ENCODE results near the gene ZNF444. TPM values are rescaled to one million over a fixed set of nuclear protein-coding genes. Genes with fewer than 3 reads are reported as not detected.

ZNF444 gene
- total and polyA plus RNA-seq, 2 of the 4 experiments (the other 2 are of a cell fraction) = 2.5 to 20.3 TPM

DNA sequence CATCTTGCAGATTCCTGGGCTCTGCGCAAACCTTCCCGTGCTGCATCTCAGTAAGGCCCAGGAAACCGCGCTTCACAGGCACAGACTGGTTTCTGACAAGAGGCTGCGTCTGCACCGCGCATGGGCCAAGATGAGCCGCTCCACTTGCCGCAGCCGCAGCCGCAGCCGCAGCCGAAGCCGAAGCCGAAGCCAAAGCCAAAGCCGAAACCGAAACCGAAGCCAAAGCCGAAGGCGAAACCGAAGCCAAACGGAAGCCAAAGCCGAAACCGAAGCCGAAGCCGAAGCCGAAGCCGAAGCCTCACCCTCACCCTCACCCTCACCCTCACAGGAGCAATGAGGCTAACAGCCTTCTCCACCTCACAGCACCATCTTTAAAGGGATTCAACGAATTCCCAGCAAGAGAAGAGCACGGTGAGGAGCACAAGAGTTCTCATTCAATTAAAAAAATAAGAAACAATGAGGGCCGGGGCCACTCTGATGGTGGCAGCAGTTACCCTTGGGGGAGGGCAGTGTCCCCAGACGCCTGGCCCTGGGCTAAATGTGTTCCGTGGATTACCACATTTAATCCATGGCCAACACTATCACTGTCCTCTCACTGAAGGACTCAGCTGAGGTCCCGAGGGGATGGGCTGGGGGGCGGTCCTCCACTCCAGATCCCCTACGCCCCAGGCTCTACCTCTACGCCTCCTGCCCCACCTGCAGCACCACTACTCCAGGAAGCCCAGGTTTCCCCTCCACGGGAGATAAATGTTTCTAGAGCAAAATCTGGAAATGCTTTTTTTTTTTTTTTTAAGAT is 49.1 kb upstream of the ZNF444 start:
- dilution Hi-C loops (cut with HindIII; ENCODE audit: low sequenced_read_pairs, unreplicated experiment) = no loop called here
- peaks cover 3% of the 10 kb centered on the region; the same call in 1 of the 2 replicates for H3K4me1 ChIP-seq (ENCODE audit: control insufficient read depth, insufficient read depth, low read length)

More for the DNA sequence above, 49.1 kb upstream of the ZNF444 start:
- H2AFZ ChIP-seq (replicated peaks; ENCODE audit: low read length, poor library complexity) = no peak overlapping the region
- BruUV-seq (replicated peaks) = no TSS peak
- H3K9me3 ChIP-seq (ENCODE audit: control insufficient read depth, insufficient read depth, low read length) = peaks cover 11% of the 10 kb centered on the region
- H3K56ac ChIP-seq (ENCODE audit: extremely low read depth, insufficient read depth, low read length) = no peak overlapping the region
- no peaks in the 10 kb centered on the region for H3K9me1 ChIP-seq (ENCODE audit: insufficient read depth, low read length)
- peaks cover 25 to 56% of the 10 kb centered on the region in 2 experiments for H3K79me1 ChIP-seq (ENCODE audit: low read depth in 1 of 2, low read length in 2 of 2)
- no peak overlapping the region for H3K4me2 ChIP-seq (ENCODE audit: low read depth, low read length)
- peaks cover 35% of the 10 kb centered on the region for H3K36me3 ChIP-seq (ENCODE audit: control insufficient read depth, insufficient read depth, low read length)
- H4K91ac ChIP-seq (ENCODE audit: insufficient read depth, low read depth, low read length) = no peak overlapping the region
- no peak overlapping the region for H3K4me3 ChIP-seq (ENCODE audit: insufficient read depth, low read depth, low read length)
- in situ Hi-C loops (cut with MboI; ENCODE audit: low sequenced_read_pairs) = no loop called here
- DNase-seq = no peak
- H4K5ac ChIP-seq (ENCODE audit: low read depth, low read length) = no peak overlapping the region
- POLR2A ChIA-PET (ENCODE audit: unreplicated experiment) = interaction anchor here (0.6 kb wide), 1 partner anchor 23 kb away, joined by 23 read pairs; no protein-coding TSS in a partner anchor
- H3K27me3 ChIP-seq (ENCODE audit: control insufficient read depth, insufficient read depth, low read length) = no peaks in the 10 kb centered on the region
- H2BK20ac ChIP-seq (ENCODE audit: low read depth, low read length) = no peak overlapping the region
- H4K20me1 ChIP-seq (ENCODE audit: insufficient read depth, low read length) = peaks cover 45% of the 10 kb centered on the region
- no peak overlapping the region for H2AK9ac ChIP-seq (replicated peaks; ENCODE audit: low read depth, low read length, poor library complexity)
- intact Hi-C loops (cut with micrococcal nuclease) = no loop called here
- CTCF ChIA-PET = interaction anchor here (0.7 to 1.7 kb wide), 3 partner anchors 11 to 26 kb away, joined by 3 to 7 read pairs (median 3); no protein-coding TSS in a partner anchor
- H2AK5ac ChIP-seq (ENCODE audit: low read depth, low read length) = no peak overlapping the region
- no peak overlapping the region for H3K4ac ChIP-seq (ENCODE audit: low read depth, low read length)
- TF ChIP-seq RFX5 (IDR thresholded peaks at IDR 0.05; ENCODE audit: low read depth, low read length) = no peak
- TF ChIP-seq, protein P1, sequence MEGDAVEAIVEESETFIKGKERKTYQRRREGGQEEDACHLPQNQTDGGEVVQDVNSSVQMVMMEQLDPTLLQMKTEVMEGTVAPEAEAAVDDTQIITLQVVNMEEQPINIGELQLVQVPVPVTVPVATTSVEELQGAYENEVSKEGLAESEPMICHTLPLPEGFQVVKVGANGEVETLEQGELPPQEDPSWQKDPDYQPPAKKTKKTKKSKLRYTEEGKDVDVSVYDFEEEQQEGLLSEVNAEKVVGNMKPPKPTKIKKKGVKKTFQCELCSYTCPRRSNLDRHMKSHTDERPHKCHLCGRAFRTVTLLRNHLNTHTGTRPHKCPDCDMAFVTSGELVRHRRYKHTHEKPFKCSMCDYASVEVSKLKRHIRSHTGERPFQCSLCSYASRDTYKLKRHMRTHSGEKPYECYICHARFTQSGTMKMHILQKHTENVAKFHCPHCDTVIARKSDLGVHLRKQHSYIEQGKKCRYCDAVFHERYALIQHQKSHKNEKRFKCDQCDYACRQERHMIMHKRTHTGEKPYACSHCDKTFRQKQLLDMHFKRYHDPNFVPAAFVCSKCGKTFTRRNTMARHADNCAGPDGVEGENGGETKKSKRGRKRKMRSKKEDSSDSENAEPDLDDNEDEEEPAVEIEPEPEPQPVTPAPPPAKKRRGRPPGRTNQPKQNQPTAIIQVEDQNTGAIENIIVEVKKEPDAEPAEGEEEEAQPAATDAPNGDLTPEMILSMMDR (conservative IDR thresholded peaks at IDR 0.05; ENCODE audit: low read depth, low read length) = no peak
- no peak for TF ChIP-seq RAD21 (IDR thresholded peaks at IDR 0.05; ENCODE audit: low read length)
- WGBS, 2 experiments (ENCODE audit: extremely low coverage in 2 of 2, insufficient read length in 1 of 2) = 92% methylated on average over 20 of the region's 38 CpGs; no CpG with 5 or more reads in 1 of the 2 experiments
- no peak for ATAC-seq (ENCODE audit: low read depth)
- no peak overlapping the region for H3K27ac ChIP-seq (ENCODE audit: insufficient read depth, low read length)
- H3K23ac ChIP-seq (ENCODE audit: low read depth, low read length) = no peak overlapping the region
- H3K9ac ChIP-seq (ENCODE audit: low read depth, low read length) = no peak overlapping the region
- no peak overlapping the region for H2BK15ac ChIP-seq (ENCODE audit: low read depth, low read length)
- no peak overlapping the region for H4K8ac ChIP-seq (ENCODE audit: low read depth in 2 of 2, low read length in 2 of 2)
- no peak overlapping the region for H2BK5ac ChIP-seq (ENCODE audit: low read depth, low read length, poor library complexity, severe bottlenecking)
- no peak overlapping the region for H3K14ac ChIP-seq (replicated peaks; ENCODE audit: low read depth, low read length)
- no peak overlapping the region for H2BK120ac ChIP-seq (ENCODE audit: low read depth, low read length)
- no peak overlapping the region for H3K18ac ChIP-seq (ENCODE audit: low read depth, low read length)
